Suprapubic skin (tissue), 4 donors: Measurements from ENCODE around the gene TUBGCP6.

ENCODE experiments used
- CTCF ChIP-seq, 2 donors: fragments of 200-600 bp in 1 of 2; fragments of 450-650 bp in 1 of 2; sonication (generic) in 1 of 2; IDR thresholded peaks; one replicate each; pipeline ENCODE4 v1.5.1; 2016 to 2019; ENCODE audit warnings: antibody characterized with exemption in 2 of 2, mild to moderate bottlenecking in 1 of 2, moderate library complexity in 1 of 2
- POLR2A ChIP-seq, 2 donors: fragments of 450-650 bp; IDR thresholded peaks; one replicate each; pipeline ENCODE4 v1.6.1; 2017; ENCODE audit warnings: antibody characterized with exemption in 2 of 2, mild to moderate bottlenecking in 2 of 2, moderate library complexity in 2 of 2
- POLR2AphosphoS5 ChIP-seq, 3 donors: sonication (generic); formaldehyde crosslinking; IDR thresholded peaks; one replicate each; pipeline ENCODE4 v1.6.1; 2017; ENCODE audit warnings: antibody characterized with exemption in 3 of 3

- TF ChIP-seq CTCF (IDR thresholded peaks at IDR 0.05) (no peak), POLR2A (IDR thresholded peaks at IDR 0.05) (no peak), POLR2AphosphoS5 (IDR thresholded peaks at IDR 0.05) (no peak)
These were observed 55.5 kb downstream of the TUBGCP6 start for GRCh38 chr22:50189184-50189848.
